GM18519 (cell line): Measurements from ENCODE around the gene SETD1B.
A peak's percentile ranks its signal among the peaks of the same experiment; 100 is the strongest.

Experiments
- ATAC-seq: cut with Tn5 transposase; IDR thresholded peaks from one replicate; pipeline ENCODE4 v1.9.1; 2021; ENCODE audit warnings: mild to moderate bottlenecking, moderate library complexity; ENCODE audit not compliant: unreplicated experiment, low FRiP score

SETD1B gene

GRCh38 chr12:121822393-121823100 is 18.7 kb downstream of the SETD1B start:
- no peak for ATAC-seq

DNA sequence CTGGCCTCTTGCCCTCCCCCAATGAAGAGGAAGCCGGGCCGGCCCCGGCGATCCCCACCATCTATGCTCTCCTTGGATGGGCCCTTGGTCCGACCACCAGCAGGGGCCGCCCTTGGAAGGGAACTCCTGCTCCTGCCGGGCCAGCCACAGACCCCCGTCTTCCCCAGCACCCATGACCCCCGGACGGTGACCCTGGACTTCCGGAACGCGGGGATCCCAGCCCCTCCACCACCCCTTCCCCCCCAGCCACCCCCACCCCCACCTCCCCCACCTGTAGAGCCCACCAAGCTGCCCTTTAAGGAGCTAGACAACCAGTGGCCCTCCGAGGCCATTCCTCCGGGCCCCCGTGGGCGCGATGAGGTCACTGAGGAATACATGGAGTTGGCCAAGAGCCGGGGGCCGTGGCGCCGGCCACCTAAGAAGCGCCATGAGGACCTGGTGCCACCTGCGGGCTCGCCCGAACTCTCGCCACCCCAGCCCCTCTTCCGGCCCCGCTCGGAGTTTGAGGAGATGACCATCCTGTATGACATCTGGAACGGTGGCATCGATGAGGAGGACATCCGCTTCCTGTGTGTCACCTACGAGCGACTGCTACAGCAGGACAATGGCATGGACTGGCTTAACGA is 19.4 kb downstream of the SETD1B start:
- no peak for ATAC-seq

GRCh38 chr12:121823727-121824115 is 19.9 kb downstream of the SETD1B start:
- ATAC-seq, result no peak

DNA sequence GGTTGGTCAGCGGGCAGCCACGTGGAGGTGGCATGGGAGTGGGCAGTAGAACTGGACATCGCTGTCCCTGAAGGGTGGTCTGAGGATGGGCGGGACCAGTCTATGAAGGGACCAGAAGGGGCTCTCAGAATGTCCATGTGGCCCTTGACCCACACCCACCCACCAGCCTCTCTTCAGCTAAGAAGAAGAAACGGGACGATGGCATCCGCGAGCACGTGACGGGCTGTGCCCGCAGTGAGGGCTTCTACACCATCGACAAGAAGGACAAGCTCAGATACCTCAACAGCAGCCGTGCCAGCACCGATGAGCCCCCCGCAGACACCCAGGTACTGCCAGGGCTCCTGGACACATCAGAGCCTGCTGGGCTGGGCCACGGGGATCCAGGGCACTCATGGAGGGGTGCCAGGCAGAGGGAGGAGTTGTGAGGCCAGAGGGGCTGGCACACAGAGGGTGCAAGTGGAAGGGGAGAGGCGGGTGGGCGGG is 21.3 kb downstream of the SETD1B start:
- no peak for ATAC-seq

GRCh38 chr12:121826318-121827150 is 22.7 kb downstream of the SETD1B start:
- ATAC-seq, result no peak

DNA sequence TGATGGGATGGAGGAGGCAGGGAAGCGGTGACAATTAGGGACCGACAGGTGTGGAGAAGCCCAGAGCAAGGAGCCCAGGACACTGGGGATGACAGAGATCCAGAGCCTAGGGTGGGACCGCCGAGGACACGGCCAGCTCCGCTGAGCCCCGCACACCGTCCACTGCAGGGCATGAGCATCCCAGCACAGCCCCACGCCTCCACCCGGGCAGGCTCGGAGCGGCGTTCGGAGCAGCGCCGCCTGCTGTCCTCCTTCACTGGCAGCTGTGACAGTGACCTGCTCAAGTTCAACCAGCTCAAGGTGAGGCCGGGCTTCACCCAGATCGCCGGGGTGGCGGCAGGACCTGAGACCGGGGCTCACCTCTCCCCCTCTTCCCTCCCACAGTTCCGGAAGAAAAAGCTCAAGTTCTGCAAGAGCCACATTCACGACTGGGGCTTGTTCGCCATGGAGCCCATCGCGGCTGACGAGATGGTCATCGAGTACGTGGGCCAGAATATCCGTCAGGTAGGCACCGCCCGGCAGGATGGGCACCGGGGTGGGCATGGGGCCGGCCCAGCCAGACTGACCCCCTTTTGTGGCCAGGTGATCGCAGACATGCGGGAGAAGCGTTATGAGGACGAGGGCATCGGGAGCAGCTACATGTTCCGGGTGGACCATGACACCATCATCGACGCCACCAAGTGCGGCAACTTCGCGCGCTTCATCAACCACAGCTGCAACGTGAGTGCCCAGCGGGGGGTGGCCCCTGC is 23.7 kb downstream of the SETD1B start:
- ATAC-seq, result no peak

DNA sequence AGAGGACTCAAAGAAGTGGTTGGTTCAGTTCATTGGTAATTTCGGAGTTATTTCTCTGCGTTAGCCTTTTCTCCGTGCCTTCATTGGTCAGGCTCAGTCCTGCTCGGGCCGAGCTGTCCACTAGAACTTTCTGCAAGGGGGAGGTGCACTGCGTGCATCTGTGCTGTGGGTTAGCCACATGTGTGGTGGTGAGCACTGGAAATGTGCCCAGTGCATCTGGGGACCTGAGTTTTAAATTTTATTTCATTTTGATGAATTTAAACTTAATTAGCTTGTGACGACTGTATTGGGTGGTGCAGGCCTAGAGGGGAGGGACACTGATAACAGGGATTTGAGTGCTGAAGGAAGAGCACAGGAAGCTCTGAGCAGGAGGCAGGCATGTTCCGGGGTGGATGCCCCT is 24.5 kb downstream of the SETD1B start:
- no peak for ATAC-seq

DNA sequence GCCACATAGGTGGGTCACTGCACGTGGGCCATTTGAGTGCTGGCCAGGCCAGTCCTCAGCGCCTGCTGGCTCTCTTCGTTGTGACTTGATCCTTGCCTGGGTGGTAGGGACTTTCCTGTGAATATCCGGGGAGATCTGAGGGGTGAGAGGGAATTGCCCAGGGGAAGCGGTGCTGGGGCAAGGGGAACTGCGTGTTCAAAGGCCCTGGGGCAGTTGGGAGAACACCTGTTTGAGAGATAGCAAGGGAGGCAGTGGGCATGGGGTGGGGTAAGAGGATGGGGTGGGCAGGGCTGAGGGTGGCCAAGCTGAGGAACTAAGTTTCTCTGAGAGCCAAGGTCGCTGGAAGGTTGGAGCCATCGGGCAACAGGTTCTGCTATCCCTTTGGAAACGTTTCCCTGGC is 25.0 kb downstream of the SETD1B start:
- ATAC-seq, result no peak

DNA sequence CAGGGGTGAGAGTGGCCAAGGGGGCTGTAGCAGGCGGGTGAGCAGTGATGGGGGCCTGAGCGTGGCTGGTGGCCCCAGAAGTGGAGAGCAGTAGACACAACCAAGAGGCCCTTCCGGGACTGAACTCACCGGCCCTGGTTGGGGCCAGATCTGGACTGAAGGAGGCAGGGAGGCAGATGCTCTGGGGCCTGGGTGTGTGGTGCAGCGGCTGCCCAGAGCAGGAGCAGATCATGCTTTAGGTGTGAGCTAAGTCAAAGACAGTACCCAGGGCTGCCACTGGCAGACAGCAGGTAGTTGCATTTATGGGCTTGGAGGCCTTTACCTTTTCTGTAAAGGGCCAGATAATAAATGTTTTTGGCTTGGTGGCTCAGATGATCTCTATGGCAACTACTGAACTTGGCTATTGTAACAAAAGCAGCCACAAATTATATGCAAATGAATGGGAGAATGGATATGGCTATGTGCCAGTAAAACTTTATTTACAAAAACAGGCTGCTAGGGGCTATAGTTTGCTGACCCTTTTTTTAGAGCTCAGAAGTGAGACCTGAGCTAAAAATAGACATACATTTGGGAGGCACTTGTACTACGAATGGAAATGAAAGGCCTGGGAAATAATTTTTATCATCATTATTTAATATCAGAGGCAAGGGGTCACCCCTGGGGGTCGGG is 25.6 kb downstream of the SETD1B start:
- ATAC-seq, result no peak

DNA sequence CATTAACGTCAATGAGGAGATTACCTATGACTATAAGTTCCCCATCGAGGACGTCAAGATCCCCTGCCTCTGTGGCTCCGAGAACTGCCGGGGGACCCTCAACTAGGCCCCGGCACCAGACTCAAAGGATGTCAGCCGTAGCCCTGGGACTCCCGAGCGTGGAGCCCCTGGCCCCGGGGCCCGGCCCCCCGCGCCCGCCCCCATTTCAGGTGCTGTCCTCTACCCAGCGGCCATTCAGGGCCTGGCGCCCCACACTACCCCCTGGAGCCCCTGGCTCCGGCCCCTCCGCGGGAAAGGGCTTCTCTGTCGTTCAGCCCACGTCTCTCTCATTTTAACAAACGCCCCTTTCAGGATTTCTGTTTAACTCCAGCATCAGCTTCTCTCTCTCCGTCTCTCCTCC is 26.3 kb downstream of the SETD1B start:
- ATAC-seq, result no peak

DNA sequence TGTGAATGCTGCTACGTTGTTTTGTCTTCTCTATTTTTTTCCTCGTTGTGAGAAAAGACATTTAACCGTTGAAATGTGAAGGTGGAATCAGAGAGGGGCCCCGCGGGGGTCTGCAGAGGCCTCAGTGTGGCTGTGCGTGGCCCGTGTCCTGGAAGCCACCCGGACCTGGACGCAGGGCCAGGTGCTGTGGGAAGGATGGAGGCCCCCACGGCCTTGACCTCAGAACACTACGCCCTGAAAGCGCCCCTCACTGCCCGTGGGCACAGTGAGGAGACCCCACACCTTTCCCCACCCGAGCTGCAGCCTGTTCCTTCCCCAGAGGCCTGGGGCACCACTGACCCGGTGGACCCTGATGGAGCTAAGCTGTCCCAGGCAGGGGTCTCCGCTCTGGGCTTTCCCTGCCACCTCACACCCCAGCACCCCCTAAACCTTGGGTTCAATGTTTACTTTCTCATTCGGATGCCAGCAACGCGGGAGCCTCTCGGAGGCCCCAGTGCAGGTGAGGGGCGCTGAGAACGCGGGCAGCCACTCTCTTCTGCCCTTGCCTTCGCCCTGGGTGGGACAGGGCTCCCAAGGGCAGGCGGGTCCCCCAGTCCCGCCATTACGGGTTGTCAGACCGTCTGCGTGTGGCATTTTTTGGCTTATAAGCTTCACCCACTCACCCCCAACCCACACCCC is 26.9 kb downstream of the SETD1B start:
- ATAC-seq, result no peak

- ATAC-seq, result no peak
These were observed 27.9 kb downstream of the SETD1B start for GRCh38 chr12:121831571-121832245.

DNA sequence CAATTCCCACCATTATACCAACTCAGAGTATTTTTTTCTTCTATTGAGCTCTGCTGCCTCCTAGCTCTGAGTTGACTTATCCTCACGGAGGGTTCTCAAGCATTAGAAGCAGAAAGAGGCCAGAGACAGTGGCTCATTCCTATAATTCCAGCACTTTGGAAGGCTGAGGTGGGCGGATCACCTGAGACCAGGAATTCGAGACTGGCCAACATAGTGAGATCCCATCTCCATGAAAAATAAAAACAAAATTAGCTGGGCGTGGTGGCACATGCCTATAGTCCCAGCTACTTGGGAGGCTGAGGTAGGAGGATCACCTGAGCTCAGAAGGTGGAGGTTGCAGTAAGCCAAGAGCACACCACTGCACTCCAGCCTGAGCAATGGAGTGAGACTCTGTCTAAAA is 33.9 kb downstream of the SETD1B start:
- ATAC-seq, result no peak

- ATAC-seq, result no peak
These were observed 34.3 kb downstream of the SETD1B start for GRCh38 chr12:121838126-121838525.

- peak; percentile 88 for ATAC-seq
These were observed 35.5 kb downstream of the SETD1B start for GRCh38 chr12:121839106-121839992.

DNA sequence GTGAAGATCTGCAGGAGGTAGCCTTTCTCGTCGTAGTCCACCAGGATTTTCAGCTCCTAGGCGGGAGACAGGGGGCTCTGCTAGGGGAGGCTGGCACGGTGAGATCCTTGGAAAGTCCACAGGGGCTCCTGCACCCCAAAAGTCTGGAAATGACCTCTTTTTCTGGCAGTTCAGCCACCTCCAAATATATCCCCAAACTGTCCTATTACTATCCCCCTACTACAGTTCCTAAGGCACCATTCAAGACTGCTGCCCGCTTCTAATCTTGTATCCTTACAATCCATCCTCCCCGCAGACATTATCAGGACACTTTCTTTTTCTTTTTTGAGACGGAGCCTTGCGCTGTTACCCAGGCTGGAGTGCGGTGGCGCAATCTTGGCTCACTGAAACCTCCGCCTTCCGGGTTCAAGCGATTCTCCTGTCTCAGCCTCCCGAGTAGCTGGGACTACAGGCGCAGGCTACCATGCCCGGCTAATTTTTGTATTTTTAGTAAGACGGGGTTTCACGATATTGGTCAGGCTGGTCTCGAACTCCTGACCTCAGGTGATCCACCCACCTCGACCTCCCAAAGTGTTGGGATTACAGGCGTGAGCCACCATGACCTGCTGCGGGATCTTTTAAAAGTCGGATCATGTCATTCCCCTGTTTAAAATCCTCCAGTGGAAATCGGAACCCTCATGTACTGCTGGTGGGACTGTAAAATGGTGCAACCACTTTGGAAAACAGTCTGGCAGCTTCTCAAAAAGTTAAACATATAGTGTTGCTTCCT is 36.4 kb downstream of the SETD1B start:
- ATAC-seq, result no peak

GRCh38 chr12:121843236-121843982 is 39.6 kb downstream of the SETD1B start:
- no peak for ATAC-seq
